22Rv1 (cell line): Measurements from ENCODE around the gene ATP2B2.

Experiments used
- CTCF ChIP-seq: fragments of 450-650 bp; IDR thresholded peaks from 2 replicates; pipeline ENCODE4 v1.5.1; 2017; ENCODE audit warnings: mild to moderate bottlenecking
- ZFX ChIP-seq: fragments of 450-650 bp; IDR thresholded peaks from 2 replicates; pipeline ENCODE4 v1.6.1; 2017; ENCODE audit warnings: antibody characterized with exemption, borderline replicate concordance

GRCh38 chr3:10404876-10405275 lies 100.5 kb downstream of the ATP2B2 start:
- TF ChIP-seq CTCF (no peak), ZFX (no peak)
